GM18505 (cell line): ENCODE data around the gene PLCB3.
A peak's percentile ranks its signal among the peaks of the same experiment; 100 is the strongest.

Source experiments
- ATAC-seq: cut with Tn5 transposase; IDR thresholded peaks from one replicate; pipeline ENCODE4 v1.9.1; 2021; ENCODE audit not compliant: unreplicated experiment
- POLR2A ChIP-seq: IDR thresholded peaks from 4 replicates; pipeline ENCODE4 v1.6.1; 2011; ENCODE audit warnings: borderline replicate concordance; ENCODE audit not compliant: insufficient read depth, insufficient read length; ENCODE audit errors: extremely low read depth

Gene PLCB3

GRCh38 chr11:64225608-64226506, 25.5 kb upstream of the PLCB3 start, which contains the start of the genes NUDT22 and TRPT1:
TSS of gene NUDT22 (plus strand) at chr11:64226274. CDS start at chr11:64226653, 379 bp downstream.
TSS of gene TRPT1 (minus strand) at chr11:64226186. CDS start at chr11:64225860, 326 bp downstream.
- TF ChIP-seq POLR2A = peak; percentile 85
- ATAC-seq = peak; percentile 37

GRCh38 chr11:64226507-64227051, 24.8 kb upstream of the PLCB3 start:
- peak; percentile 68 for TF ChIP-seq POLR2A
- ATAC-seq = peak; percentile 14

- TF ChIP-seq POLR2A = no peak
- ATAC-seq = no peak
These were observed 23.8 kb upstream of the PLCB3 start for GRCh38 chr11:64227405-64227956.

- TF ChIP-seq POLR2A = no peak
- ATAC-seq = no peak
These were observed 22.1 kb upstream of the PLCB3 start for GRCh38 chr11:64229090-64229743.

GRCh38 chr11:64229744-64230170, 21.6 kb upstream of the PLCB3 start:
- TF ChIP-seq POLR2A = no peak
- ATAC-seq = no peak

GRCh38 chr11:64230171-64230984, 21.0 kb upstream of the PLCB3 start, which contains the start of gene DNAJC4:
TSS of gene DNAJC4 (plus strand) at chr11:64230548. CDS start at chr11:64230855, 307 bp downstream.
- ATAC-seq = peak; percentile 40
- TF ChIP-seq POLR2A = peak; percentile 57

- no peak for TF ChIP-seq POLR2A
- no peak for ATAC-seq
These were observed 20.4 kb upstream of the PLCB3 start for GRCh38 chr11:64230985-64231365.

GRCh38 chr11:64231546-64231945, 19.8 kb upstream of the PLCB3 start:
- ATAC-seq = no peak
- no peak for TF ChIP-seq POLR2A

- no peak for TF ChIP-seq POLR2A
- ATAC-seq = no peak
These were observed 19.0 kb upstream of the PLCB3 start for GRCh38 chr11:64232182-64232966.

- no peak for TF ChIP-seq POLR2A
- ATAC-seq = no peak
These were observed 18.4 kb upstream of the PLCB3 start for GRCh38 chr11:64232967-64233315.

GRCh38 chr11:64233913-64234586, 17.3 kb upstream of the PLCB3 start, which contains the start of gene VEGFB:
TSS of gene VEGFB (plus strand) at chr11:64234584. CDS start at chr11:64234834, 250 bp downstream.
- ATAC-seq = peak; percentile 37
- peak; percentile 26 for TF ChIP-seq POLR2A

GRCh38 chr11:64234647-64235379, 16.5 kb upstream of the PLCB3 start:
- no peak for TF ChIP-seq POLR2A
- ATAC-seq = peak; percentile 24
